ENCODE data around the gene C7orf33.
"Not testable (repeated sequence)": the region's sequence is repeated elsewhere in the genome, so short reads cannot be mapped to it uniquely, and the experiment has no call there.

DNA sequence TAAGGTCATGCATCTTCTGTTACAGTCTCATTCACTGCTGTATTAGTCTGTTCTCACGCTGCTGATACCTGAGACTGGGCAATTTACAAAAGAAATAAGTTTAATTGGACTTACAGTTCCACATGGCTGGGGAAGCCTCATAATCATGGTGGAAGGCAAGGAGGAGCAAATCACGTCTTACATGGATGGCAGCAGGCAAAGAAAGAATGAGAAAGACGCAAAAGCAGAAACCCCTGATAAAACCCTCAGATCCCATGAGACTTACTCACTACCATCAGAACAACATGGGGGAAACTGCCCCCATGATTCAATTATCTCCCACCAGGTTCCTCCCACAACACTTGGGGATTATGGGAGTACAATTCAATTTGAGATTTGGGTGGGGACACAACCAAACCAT lies 5.8 kb downstream of the C7orf33 start:
- not testable (repeated sequence) for TF ChIP-seq CTCF, POLR2A (IDR thresholded peaks at IDR 0.05)
